Common myeloid progenitor, CD34-positive (primary cell): ENCODE data around the gene IPO8.
"Not testable (repeated sequence)": the region's sequence is repeated elsewhere in the genome, so short reads cannot be mapped to it uniquely, and the experiment has no call there.

Source experiments
- CTCF ChIA-PET: fragments of 350-600 bp; sonication (Branson Sonifier 250); formaldehyde crosslinking; loops from one replicate; lab custom pipeline; 2021; ENCODE audit warnings: antibody characterized with exemption; lab: Charles Lee
- POLR2A ChIA-PET: fragments of 350-600 bp; sonication (Branson Sonifier 250); formaldehyde crosslinking; loops from one replicate; lab custom pipeline; 2021; ENCODE audit warnings: antibody characterized with exemption; lab: Charles Lee
- DNase-seq, 3 donors: peaks; one replicate each; pipeline versions ENCODE4 v3.0.0 to v3.0.0-alpha.2; 2013
- H3K27ac ChIP-seq, 2 experiments: 1 replicate in 1 of 2; 2 replicates in 1 of 2; pipeline ENCODE4 v1.7.0; 2013; ENCODE audit warnings: inconsistent platforms in 2 of 2, low read length in 2 of 2, mild to moderate bottlenecking in 2 of 2, low read depth in 1 of 2, moderate library complexity in 1 of 2; ENCODE audit not compliant: severe bottlenecking in 2 of 2, insufficient read depth in 1 of 2, poor library complexity in 1 of 2
- H3K27me3 ChIP-seq, 5 experiments: replicated peaks in 2 of 5; 1 replicate in 3 of 5; 2 replicates in 2 of 5; pipeline versions ENCODE4 v1.6.1 to v1.7.0; 2013; ENCODE audit warnings: low read length in 4 of 5, mild to moderate bottlenecking in 2 of 5, moderate library complexity in 2 of 5, inconsistent platforms in 1 of 5; ENCODE audit not compliant: insufficient read depth in 5 of 5, control insufficient read depth in 4 of 5
- H3K36me3 ChIP-seq, 4 experiments: 1 replicate in 2 of 4; 2 replicates in 2 of 4; pipeline versions ENCODE4 v1.6.1 to v1.7.0; 2013; ENCODE audit warnings: low read length in 3 of 4, control low read depth in 1 of 4, mild to moderate bottlenecking in 1 of 4; ENCODE audit not compliant: control insufficient read depth in 4 of 4, insufficient read depth in 4 of 4
- H3K4me1 ChIP-seq, 4 experiments: 1 replicate in 3 of 4; 2 replicates in 1 of 4; pipeline versions ENCODE4 v1.6.1 to v1.7.1; 2013; ENCODE audit warnings: low read length in 3 of 4, mild to moderate bottlenecking in 3 of 4, control low read depth in 1 of 4, inconsistent platforms in 1 of 4, moderate library complexity in 1 of 4; ENCODE audit not compliant: control insufficient read depth in 4 of 4, insufficient read depth in 4 of 4; ENCODE audit errors: control extremely low read depth in 1 of 4
- H3K4me3 ChIP-seq, 7 experiments: 1 replicate in 4 of 7; 2 replicates in 3 of 7; pipeline versions ENCODE4 v1.5.1 to v1.7.0; 2013; ENCODE audit warnings: mild to moderate bottlenecking in 7 of 7, low read length in 6 of 7, moderate library complexity in 6 of 7, inconsistent platforms in 2 of 7, low read depth in 2 of 7, control low read depth in 1 of 7; ENCODE audit not compliant: insufficient read depth in 4 of 7, control insufficient read depth in 1 of 7; ENCODE audit errors: extremely low read depth in 1 of 7
- H3K9me3 ChIP-seq, 5 experiments: 1 replicate in 4 of 5; 2 replicates in 1 of 5; pipeline versions ENCODE4 v1.6.1 to v1.7.1; 2013; ENCODE audit warnings: low read length in 4 of 5, mild to moderate bottlenecking in 2 of 5, inconsistent platforms in 1 of 5, low read depth in 1 of 5, moderate library complexity in 1 of 5; ENCODE audit not compliant: control insufficient read depth in 4 of 5, insufficient read depth in 2 of 5; ENCODE audit errors: control extremely low read depth in 1 of 5
- WGBS: methylation state at CpG from one replicate; pipeline ENCODE4 v1.1.5; 2013; ENCODE audit not compliant: insufficient coverage; 5-methylcytosine and 5-hydroxymethylcytosine counted together

The IPO8 gene

GRCh38 chr12:30630076-30630978 lies 65.3 kb downstream of the IPO8 start:
- peaks cover 0 to 7% (median under 1%) of the 10 kb centered on the region in 4 experiments for H3K4me1 ChIP-seq
- H3K27ac ChIP-seq, result peak overlapping the region in 1 of 2 experiments; percentile 59
- 95% methylated on average over 4 of the region's 6 CpGs for whole genome bisulfite sequencing
- peak in 1 of 3 donors; percentile 74 for DNase-seq
- no peaks in the 10 kb centered on the region for H3K27me3 ChIP-seq
- CTCF ChIA-PET, result no interaction called here
- no peak overlapping the region for H3K4me3 ChIP-seq
- POLR2A ChIA-PET, result no interaction called here
- H3K36me3 ChIP-seq, result peaks cover 10 to 44% (median 25%) of the 10 kb centered on the region in 4 experiments
- no peaks in the 10 kb centered on the region for H3K9me3 ChIP-seq

GRCh38 chr12:30626847-30627246 lies 68.8 kb downstream of the IPO8 start:
- 100% methylated on average over 3 of the region's 3 CpGs for WGBS
- no peak overlapping the region for H3K4me3 ChIP-seq
- ChIA-PET CTCF (no interaction called here), POLR2A (interaction anchor here (0.6 kb wide), 1 partner anchor 15 kb away, joined by 3 read pairs; no protein-coding TSS in a partner anchor)
- peaks cover 0 to 7% (median under 1%) of the 10 kb centered on the region in 4 experiments for H3K4me1 ChIP-seq
- no peak overlapping the region for H3K27ac ChIP-seq
- H3K9me3 ChIP-seq, result no peaks in the 10 kb centered on the region
- H3K27me3 ChIP-seq, result no peaks in the 10 kb centered on the region
- H3K36me3 ChIP-seq, result peaks cover 6 to 30% (median 15%) of the 10 kb centered on the region in 4 experiments
- DNase-seq, result no peak

- Histone ChIP-seq H3K4me1 (no peaks in the 10 kb centered on the region), H3K27me3 (no peaks in the 10 kb centered on the region), H3K36me3 (peaks cover 0 to 9% (median 2%) of the 10 kb centered on the region in 4 experiments), H3K27ac (no peak overlapping the region), H3K9me3 (no peaks in the 10 kb centered on the region), H3K4me3 (no peak overlapping the region)
- ChIA-PET POLR2A (no interaction called here), CTCF (no interaction called here)
- DNase-seq, result peak in 1 of 3 donors; percentile 22
- whole genome bisulfite sequencing, result 98% methylated on average over 5 of the region's 6 CpGs
Measured at GRCh38 chr12:30624009-30624408, 71.7 kb downstream of the IPO8 start.

GRCh38 chr12:30622509-30622908 lies 73.2 kb downstream of the IPO8 start:
- H3K36me3 ChIP-seq, result peaks cover 0 to 2% (median 0%) of the 10 kb centered on the region in 4 experiments
- no peaks in the 10 kb centered on the region for H3K4me1 ChIP-seq
- H3K27me3 ChIP-seq, result no peaks in the 10 kb centered on the region
- no CpG with 5 or more reads among the region's 1 CpG for WGBS
- no peak overlapping the region for H3K27ac ChIP-seq
- H3K4me3 ChIP-seq, result no peak overlapping the region
- DNase-seq, result peak in 1 of 3 donors; percentile 11
- H3K9me3 ChIP-seq, result no peaks in the 10 kb centered on the region
- ChIA-PET CTCF (no interaction called here), POLR2A (no interaction called here)

- H3K4me3 ChIP-seq, H3K27me3 ChIP-seq, DNase-seq, H3K27ac ChIP-seq, CTCF ChIA-PET, H3K9me3 ChIP-seq, H3K36me3 ChIP-seq, POLR2A ChIA-PET, H3K4me1 ChIP-seq: not testable (repeated sequence)
- 100% methylated on average over 2 of the region's 4 CpGs for WGBS
Measured at GRCh38 chr12:30621663-30622241, 73.9 kb downstream of the IPO8 start.

- WGBS, result 97% methylated on average over 5 of the region's 5 CpGs
- CTCF ChIA-PET, result no interaction called here
- peaks cover 0 to 3% (median 0%) of the 10 kb centered on the region in 4 experiments for H3K4me1 ChIP-seq
- no peak overlapping the region for H3K27ac ChIP-seq
- H3K27me3 ChIP-seq, result peaks cover 0 to 5% (median 0%) of the 10 kb centered on the region in 5 experiments
- H3K36me3 ChIP-seq, result no peaks in the 10 kb centered on the region
- POLR2A ChIA-PET, result no interaction called here
- DNase-seq, result peak in 1 of 3 donors; percentile 33
- H3K9me3 ChIP-seq, result no peaks in the 10 kb centered on the region
- no peak overlapping the region for H3K4me3 ChIP-seq
Measured at GRCh38 chr12:30617346-30618016, 78.2 kb downstream of the IPO8 start.
